ENCODE results near the gene NCOA3.

The NCOA3 gene

DNA sequence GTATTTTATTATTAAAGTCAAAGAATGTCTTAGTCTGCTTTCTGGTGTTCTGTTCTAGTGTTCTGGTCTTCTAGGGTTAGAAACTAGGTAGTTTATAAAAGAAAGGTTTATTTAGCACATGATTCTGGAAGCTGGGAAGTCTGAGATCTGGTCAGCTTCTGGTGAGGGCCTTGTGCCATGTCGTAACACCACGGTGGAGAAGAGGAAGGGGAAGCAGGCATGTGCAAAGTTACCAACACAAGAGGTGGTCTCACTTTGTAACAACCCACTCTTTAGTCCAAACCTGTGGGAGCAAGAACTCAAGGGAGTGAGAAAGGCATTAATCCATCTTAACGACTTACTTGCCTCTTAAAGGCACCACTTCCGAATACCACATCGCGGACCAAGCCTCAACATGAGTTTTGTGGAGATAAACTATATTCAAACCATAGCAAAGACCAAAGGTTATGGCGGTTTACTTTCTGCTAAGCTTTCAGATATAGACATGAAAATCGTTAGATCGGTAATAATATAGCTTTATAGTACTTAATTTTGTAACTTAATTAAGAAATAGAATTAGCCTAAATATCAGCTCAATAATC is 99.4 kb downstream of the NCOA3 start:
- FAIRE-seq: no peak

DNA sequence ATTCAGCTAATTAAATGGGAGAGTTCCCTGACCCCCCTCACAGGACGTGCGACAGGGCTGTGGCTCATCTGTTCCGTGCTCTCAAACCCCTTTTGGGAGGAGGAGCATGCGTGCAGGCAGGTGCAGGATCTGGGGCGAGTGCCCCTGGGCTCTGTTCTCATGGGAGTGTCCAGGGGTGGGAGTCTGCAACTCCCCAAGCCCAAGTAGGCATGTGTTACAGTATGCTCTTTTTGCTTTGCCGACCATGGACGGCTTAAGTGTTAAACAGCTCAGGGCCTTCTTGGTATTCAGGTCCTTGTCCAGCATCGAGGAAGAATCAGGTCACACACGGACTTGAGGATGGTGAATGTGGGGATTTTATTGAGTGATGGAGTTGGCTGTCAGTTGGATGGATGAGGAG is 101.6 kb downstream of the NCOA3 start:
- no peak for FAIRE-seq

DNA sequence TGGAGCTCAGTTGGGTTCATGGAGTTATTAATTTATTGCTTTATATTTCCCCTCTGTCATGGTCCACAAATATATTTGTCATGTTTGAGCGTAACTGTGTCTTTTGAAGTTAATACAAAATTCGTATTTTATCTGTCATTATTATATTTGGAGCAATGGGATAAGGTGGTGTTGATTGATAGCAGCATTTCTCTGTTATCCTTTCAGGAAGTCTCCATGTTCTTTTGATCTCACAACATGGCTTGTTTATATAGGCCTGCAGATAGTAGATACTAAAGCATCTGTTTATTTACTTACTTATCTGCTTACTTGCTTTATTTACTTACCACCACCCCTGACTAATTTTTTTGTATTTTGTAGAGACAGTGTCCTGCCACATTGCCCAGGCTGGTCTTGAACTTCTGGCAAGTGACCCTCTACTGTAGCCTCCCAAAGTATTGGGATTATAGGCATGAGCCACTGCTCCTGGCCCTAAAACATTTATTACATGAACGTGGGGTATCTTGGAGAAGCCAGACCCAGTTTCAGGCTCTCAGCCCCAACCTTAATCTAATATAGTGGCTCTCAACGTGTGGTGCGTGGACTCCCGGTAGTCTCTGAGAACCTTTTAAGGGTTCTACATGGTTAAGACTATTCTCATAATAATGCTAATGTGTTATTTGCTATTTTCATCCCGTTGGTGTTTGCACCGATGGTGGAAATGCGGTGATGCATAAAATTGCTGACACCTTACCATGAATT is 104.2 kb downstream of the NCOA3 start:
- peak; percentile 58 for FAIRE-seq

DNA sequence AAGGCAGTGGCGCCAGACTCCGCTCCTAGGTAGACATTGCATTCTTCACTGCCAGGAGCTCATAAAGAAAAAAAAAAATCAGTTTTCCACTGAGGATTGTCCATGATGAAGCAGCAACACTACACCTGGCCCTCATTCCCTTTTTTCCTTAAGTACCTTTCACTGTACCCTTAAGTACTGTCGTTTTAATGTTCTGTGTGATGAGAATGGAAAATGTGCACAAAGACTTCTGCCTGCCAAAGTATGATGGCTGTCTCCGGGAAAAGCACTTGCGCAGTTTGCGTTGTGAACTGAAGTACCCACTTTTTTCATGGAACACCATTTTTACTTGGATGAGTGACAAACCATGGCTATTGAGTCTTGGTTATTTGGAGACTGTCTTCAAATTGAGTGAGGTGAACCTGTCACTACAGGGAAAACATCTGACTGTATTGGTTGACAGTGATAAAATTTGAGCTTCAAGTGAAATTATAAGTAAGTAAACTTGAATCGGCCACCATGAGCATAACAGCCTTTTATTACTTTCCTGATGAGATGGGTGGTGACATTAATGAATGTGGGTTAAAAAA is 104.8 kb downstream of the NCOA3 start:
- peak; percentile 47 for FAIRE-seq

DNA sequence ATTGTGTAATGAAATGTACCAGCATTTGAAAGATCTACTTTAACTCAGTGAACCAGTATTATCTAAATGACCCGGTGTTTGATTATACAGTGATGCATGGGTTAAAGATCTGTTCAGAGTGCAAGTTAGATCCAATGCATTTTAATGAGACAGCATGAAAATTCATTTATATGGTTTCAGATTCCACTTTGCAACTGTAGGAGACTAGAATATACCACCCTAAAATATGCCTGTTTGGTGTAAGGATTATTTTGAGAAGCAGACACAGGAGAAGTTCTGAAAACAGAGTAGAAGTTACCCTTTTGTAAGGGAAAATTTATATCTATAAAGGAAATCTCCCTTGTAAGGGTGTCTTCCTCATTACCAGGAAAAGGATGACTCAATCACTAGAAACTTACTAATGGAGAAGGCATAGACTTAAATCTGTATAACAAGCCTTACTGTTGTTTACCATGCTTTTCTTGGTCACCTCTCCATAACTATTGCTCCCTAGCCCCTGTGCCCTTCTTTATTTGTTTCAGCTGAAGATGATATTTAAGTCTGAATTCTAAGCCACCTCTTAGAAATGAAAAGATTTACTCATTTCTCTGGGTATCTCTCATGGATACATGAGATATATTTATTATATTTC is 105.4 kb downstream of the NCOA3 start:
- peak; percentile 71 for FAIRE-seq

DNA sequence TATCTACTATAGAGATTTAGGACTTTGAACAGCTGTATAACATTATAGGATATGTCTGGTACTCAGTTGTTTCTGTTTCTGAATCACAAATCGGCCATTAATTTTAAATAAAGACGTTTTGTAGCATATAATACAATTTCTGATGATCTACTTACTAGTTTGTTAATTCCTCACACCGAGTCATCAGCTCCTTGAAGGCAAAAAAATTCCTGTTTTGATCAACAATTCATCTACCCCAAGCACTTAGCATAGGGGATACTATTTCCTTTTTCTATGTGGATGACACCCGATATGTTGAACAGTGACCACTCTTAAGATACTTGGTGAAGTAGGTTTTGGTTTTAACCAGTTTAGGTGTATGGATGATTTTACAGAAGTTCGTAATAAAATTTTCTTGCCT is 107.3 kb downstream of the NCOA3 start:
- FAIRE-seq: no peak

DNA sequence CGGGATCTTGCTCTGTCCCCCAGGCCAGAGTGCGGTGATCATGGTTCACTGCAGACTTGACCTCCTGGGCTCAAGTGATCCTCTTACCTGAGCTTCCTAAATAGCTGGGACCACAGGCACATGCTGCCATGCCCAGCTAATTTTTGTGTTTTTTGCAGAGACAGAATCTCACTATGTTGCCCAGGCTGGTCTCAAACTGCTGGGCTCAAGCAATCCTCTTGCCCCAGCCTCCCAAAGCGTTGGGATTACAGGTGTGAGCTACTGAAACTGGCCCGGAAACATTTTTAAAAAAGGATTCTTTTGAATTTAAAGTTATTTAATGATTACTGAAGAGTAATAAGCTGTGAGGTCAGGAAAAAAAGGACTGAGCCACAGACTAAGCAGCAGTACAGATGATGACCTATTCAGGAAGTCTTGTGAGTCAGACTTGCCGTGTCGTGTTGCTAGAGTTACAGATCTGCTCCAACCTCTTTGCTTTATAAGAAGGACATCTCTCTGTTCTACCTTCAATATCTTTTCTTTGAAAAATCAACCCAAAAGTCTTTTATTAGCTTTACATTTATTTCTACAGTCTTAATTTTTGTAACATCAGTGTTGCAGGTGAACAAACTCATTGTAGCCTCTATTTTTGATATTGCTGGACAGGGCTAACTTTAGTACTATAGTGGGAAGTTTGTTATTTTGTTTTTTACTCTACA is 108.7 kb downstream of the NCOA3 start:
- peak; percentile 82 for FAIRE-seq

DNA sequence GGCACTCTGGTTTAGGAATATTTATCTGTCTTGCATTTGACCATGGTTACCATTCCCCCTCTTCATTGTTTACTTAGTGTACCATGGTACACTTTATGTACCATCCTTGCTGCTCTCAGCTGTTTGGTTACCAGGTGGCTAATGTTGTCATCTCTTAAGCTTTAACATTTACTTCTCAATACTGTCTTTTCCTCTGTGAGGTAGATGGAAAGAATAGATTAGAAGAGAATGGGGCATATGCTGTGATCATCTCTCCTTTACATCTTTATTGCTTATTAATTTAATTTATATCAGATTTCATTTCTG is 109.2 kb downstream of the NCOA3 start:
- no peak for FAIRE-seq

DNA sequence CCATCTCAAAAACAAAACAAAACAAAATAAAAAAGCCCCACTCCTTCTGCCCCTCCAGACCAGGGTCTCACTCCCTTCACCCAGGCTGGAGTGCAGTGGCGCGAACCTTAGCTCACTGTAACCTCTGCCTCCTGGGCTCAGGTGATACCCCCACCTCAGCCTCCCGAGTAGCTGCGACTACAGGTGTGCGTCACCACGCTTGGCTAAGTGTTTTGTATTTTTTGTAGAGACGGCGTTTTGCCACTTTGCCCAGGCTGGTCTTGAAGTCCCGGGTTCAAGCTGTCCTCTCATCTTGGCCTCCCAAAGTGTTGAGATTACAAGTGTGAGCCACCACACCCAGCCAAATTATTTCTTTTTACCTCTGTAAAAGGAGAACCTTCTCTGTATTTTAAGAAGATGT is 110.1 kb downstream of the NCOA3 start:
- no peak for FAIRE-seq

DNA sequence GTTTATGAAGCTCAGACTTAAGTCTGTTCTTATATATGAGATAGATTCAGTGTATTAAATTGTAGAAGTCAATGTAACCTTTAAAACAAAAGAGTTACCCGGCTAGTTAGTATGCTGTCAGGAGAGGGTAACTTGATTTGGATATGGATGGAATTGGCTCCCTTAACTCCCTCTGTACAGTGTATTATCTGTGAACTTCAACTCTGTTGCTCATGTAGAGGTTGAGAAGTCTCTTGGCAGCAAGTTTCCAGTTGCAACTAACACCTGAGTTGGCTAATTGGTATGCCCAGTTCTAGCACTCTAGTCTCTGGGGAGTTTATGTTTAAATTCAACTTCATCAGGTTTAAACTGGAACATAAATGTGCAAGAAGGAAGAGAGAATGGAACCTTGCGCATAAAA is 111.0 kb downstream of the NCOA3 start:
- no peak for FAIRE-seq

DNA sequence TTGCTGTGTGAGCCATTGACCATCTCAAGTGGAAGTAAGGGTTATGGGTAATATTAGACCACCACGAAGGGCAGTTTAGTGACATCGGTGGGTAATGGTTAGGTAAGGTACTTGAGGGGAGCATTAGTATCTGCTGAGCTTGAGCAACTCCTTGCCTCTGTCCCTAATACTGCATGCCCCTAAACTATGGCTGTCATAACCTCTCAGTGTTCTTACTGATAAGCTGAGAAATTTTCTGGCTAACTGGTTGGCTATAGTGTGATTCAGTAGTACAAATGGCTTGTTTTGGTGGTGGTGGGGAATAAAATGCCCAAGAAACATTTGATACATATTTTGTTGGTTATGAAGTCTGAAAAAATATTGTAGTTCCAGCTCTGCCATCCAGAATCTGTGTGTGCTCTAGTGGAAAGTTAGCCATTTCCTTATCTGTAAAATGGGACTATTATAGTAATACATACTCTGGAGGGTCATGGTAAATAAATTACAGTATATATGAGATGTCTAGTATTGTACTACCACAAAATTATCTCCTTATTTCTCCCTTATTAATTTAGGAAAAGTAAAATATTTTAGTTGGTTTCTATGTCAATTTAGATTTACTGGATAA is 113.1 kb downstream of the NCOA3 start:
- FAIRE-seq: no peak

DNA sequence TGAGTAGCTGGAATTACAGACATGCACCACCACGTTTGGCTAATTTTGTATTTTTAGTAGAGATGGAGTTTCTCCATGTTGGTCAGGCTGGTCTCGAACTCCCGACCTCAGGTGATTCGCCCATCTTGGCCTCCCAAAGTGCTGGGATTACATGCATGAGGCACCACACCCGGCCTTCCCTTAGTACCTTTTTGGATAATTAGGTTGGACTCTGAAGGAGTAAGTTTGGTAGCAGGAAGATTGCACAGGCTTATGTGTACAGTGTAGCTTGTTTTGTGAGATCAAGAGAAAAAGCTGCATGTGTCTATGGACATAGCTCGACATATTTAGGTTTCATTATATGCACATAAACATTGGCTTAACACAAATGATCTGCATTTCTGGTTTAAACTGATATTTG is 116.8 kb downstream of the NCOA3 start:
- no peak for FAIRE-seq

DNA sequence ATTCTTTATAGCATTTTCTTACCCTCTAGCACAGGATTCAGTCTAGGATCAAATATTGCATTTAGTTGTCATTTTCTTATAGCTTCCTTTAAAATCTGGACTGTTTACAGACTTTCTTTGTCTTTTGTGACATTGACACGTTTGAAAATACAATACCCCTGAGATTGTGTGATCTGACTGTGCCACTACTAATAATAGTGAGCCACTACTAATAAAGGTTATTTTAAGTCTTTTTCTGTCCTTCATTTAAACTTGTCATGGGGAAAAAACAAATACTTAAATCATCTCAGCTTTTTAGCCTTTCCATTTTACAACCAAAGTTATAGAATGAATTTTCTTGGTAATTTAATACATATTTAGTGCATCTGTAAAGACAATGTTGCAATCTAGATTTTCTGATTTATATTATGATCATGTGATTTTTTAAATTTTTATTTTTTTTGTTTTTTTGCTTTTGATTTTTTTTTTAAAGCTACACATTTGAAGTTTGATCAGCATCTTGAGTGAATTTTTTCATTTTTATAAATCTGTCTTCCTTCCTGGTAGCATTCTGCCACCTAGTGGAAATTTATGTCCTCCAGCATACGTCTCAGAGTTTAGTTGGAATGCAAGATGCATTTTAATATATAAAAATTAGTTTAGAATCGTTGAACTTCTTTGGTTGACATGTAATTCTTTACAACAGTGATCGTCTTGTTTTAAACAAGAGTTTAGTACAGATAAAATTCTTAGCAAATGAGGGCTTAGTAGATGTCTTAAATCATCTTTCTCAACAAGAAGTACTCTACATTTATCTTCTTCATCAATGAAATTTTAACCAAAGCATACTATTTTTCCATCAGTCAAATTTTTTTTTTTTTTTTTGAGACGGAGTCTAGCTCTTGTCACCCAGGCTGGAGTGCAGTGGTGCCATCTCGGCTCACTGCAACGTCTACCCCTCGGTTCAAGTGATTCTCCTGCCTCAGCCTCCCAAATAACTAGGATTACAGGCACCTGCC is 119.4 kb downstream of the NCOA3 start:
- peak; percentile 97 for FAIRE-seq

DNA sequence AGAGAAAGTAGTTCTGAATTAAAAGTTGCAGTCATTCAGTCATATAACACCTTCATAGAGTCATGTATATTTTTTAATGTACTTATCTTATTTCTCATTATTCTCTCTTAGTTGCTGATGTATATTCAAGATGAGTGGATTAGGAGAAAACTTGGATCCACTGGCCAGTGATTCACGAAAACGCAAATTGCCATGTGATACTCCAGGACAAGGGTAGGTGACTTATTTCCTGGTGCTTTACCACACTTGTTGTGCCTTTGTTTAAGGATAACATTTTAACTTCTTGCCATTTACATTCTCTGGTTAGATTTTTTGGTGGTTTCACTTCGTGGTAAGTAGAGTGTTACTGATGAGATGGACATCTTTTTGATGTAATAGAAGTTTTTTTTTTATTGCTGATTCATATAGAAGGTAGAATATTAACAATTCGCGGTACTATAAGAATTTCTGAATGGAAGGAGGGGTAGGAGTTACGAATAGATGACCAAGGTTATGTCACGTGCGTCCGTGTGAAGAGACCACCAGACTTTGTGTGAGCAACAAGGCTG is 120.5 kb downstream of the NCOA3 start:
- FAIRE-seq: no peak

DNA sequence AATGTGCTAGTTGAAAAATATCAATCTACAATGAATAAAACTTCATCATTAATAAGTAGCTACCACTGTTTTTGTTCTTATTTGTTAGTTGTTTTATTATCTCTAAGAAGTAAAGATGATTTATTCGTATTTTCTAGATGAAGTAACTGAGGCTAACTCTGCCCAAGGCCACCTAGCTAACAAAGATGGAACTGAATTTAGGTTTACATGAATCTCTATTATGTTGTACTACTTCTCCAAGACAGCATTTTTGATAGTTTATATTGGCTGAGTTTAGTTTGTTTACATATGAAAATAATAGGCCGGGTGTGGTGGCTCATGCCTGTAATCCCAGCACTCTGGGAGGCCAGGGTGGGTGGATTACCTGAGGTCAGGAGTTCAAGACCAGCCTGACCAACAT is 121.5 kb downstream of the NCOA3 start:
- no peak for FAIRE-seq

DNA sequence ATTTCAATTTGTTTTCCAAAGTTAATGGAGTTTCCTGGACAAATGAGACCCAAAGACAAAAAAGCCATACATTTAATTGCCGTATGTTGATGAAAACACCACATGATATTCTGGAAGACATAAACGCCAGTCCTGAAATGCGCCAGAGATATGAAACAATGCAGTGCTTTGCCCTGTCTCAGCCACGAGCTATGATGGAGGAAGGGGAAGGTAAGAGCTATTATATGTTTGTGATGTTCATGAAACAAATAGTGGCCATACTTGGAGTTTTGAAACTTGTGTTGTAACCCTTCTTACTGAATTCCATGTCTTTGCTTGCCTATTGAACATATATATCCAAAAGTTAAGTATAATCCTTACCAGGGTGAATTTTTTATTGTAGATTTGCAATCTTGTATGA is 125.9 kb downstream of the NCOA3 start:
- no peak for FAIRE-seq

DNA sequence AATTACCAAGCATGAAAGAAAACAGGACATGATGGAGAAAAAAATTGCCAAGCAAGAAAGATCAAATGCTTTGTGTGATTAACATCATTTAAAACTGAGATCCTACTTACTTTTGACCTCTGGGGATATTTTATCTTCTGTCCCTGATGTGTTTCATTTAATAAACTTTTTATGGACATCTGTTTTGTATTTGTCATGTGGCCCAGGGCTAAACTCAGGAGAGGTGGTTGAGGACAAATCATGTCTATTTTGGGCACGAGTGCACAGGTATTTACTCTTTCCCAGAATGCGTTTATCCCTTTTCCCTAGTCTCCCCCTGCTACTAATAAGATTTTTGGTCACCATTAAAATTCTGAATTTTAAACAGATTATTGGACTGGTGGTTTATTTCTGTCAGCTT is 128.2 kb downstream of the NCOA3 start:
- no peak for FAIRE-seq

DNA sequence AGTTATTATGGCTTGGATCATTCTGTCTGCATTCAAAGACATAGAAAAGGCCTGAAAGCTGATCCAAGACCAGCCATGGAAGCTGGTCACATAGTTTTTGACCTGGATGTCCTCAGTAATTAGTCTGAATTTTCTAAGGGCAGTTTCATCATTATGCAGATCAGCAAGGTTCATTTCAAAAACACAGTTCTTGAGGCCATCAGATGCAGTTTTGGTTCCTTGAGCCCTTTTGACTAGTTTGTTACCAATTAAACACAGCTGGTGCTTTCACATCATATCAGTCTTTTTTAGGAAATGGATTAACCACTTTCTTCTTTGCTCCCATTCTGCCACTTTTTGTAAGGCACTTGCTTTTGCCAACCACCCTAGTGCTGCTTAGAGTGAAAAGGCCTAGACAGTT is 129.4 kb downstream of the NCOA3 start:
- no peak for FAIRE-seq

DNA sequence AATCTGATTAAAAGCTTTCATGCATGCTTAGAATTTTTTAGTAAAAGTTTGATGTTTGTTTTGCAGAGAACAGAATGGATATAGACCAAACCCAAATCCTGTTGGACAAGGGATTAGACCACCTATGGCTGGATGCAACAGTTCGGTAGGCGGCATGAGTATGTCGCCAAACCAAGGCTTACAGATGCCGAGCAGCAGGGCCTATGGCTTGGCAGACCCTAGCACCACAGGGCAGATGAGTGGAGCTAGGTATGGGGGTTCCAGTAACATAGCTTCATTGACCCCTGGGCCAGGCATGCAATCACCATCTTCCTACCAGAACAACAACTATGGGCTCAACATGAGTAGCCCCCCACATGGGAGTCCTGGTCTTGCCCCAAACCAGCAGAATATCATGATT is 133.6 kb downstream of the NCOA3 start:
- no peak for FAIRE-seq

DNA sequence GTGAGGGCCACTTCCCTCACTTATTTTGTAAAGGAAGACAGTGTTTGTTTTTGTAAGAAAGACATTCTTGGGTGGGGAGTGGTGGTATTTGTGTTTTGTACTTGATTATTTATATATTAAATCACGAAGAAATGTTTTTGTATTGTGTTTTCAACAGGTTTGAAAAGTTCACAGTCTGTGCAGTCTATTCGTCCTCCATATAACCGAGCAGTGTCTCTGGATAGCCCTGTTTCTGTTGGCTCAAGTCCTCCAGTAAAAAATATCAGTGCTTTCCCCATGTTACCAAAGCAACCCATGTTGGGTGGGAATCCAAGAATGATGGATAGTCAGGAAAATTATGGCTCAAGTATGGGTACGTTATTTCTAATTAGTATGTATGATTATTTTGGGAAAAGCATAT is 137.2 kb downstream of the NCOA3 start:
- FAIRE-seq: no peak

DNA sequence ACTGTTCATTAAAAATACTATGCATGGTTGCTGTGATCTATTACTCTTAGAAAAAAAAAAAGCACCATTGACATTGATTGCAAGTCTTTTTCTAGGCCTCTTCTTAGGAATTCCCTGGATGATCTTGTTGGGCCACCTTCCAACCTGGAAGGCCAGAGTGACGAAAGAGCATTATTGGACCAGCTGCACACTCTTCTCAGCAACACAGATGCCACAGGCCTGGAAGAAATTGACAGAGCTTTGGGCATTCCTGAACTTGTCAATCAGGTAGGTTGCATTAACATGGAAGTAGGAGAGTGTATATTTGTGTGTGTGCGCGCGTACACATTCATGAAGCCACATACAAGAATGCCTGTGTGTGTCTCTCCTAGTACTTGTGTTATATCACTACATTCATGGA is 140.4 kb downstream of the NCOA3 start:
- no peak for FAIRE-seq

DNA sequence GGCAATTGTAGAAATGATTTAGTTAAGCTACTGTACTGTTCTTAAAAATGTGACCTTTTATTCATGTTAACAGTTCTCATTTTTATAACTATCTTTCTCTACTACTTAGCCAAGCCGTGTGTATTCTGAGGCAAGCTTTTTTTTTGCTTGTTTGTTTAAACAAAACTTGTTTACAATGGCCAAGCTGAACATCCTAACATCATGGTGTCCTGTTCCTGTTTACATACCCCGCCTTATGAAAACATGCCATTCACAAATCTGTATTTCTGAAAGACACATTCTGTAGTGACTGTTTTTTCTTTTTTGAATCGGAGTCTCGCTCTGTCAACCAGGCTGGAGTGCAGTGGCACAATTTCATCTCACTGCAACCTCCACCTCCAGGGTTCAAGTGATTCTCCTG is 140.9 kb downstream of the NCOA3 start:
- no peak for FAIRE-seq

Data from islet of Langerhans (tissue), 1 donor.